HG03439 (cell line): ENCODE data around the gene SLIT3.

Source experiments
- ATAC-seq: cut with Tn5 transposase; IDR thresholded peaks from one replicate; pipeline ENCODE4 v1.9.1; 2021; ENCODE audit warnings: mild to moderate bottlenecking, moderate library complexity; ENCODE audit not compliant: unreplicated experiment

Gene SLIT3

GRCh38 chr5:168847511-168848073 lies 453.3 kb downstream of the SLIT3 start:
- ATAC-seq, result no peak

DNA sequence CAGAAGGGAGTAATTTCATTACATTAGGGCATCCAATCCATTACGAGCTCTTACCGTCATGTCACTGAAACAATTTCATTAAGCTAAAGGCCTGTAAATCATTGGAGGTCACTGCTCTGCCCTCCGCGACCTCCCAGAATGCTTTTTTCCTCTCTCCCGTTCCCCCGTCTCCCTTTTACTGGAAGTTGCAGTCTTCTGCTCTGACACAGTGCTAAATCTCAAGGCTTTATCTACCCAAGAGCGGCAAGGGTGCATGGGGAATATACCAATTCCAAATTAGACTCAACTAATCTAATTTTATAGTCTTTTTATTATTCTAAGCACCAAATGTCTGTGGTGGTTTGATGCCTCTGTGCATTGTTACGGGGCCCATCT lies 456.0 kb downstream of the SLIT3 start:
- no peak for ATAC-seq

- no peak for ATAC-seq
Measured at GRCh38 chr5:168844016-168844921, 456.7 kb downstream of the SLIT3 start.

DNA sequence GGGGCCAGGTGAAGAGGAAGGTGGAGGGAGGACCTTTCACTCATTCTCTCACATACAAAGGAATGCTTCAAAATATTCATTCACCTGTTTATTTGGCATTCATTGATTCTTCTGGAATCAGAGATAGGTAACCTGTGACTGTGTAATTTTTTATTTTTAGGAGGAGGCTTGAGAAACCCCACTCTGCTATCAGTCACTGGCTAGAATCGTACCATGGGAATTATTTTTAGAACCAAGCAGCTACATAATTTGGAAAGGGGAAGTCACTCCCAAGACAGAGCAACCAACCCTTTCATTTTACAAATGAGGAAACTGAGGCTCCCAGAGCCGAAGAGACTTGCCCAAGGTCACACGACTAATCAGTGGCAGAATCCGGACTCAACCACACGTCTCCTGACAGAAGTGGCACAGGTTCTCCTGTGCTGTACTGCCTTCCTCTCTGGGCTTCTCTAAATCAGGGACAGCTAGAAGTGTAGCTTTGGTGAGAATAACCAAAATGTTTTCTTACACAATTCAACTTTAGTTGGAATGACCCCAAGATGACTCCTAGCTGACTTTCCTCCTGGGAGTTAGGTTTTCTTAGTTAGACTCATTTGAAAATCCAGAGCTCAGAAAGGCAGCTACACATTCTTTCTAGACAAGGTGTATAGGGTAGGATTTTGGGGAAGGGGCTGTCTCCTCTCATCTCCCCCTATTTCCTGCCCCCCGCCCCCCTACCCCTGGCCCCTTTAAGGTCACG lies 457.5 kb downstream of the SLIT3 start:
- ATAC-seq, result no peak

- no peak for ATAC-seq
Measured at GRCh38 chr5:168842571-168843205, 458.3 kb downstream of the SLIT3 start.

DNA sequence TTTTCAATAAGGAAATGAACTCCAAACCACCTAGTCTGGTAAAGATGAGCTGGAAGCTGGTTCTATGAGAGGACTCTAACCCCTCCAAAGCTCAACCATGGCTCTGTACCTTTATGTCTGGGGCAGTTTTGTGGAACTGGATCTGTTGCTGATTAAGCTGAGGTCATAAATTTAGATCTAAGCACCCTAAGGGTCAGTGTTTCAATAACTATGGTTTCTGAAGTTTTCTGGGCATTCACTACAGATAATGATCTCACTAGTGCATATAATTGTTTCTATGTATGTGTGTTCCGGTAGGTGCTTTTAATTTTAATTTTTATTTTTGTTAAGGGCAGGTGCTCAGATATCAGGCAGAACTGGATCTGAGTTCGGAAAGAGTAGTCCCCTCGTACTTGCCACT lies 463.1 kb downstream of the SLIT3 start:
- no peak for ATAC-seq

DNA sequence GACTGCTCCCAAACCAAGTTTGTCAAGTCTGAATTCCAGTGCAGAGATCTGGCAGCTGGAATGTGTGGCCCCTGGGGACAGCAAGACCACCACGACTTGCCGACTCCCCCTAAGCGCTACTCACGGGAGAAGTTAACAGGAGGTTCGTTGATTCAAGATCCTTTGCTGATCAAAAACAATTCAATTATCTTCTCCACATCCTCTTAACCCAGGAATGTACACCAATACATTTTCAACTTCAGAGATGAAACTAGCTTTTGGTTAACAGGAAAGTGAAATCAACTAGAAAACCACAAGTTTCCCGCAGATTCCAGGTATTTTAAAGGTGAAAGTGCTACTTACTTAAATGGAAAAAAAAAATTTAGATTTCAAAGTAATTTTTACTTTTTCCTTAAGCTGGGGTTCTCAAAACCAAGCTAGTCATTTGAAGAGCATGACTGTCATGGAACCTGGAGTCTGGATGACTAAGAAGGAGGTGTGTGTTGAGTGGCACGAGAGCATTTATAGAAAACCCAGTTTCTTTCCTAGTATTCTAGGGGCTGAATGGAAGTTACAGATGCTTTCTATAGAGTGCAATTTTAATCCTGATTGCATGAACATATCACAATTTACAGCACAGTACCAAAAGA lies 464.2 kb downstream of the SLIT3 start:
- no peak for ATAC-seq

- no peak for ATAC-seq
Measured at GRCh38 chr5:168833936-168834335, 467.0 kb downstream of the SLIT3 start.

DNA sequence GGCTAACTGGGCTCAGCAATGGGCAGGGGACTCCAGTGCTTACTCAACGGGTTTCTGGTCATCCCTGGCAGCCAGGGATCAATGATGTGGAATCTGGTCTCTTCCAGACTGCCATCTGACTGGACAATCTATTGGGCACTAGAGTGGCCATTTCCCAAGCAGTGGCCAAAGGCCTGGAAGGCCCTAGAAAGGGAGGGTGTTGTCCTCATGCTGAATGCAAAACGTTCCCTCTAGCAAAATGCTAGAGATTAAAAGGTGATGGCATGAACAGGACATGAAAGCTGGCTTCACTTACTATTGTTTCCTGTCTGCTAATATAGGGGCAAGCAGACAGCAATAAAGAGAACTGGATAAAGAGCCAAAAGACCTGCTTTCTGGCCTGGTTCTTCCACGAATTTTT lies 467.6 kb downstream of the SLIT3 start:
- ATAC-seq, result no peak

DNA sequence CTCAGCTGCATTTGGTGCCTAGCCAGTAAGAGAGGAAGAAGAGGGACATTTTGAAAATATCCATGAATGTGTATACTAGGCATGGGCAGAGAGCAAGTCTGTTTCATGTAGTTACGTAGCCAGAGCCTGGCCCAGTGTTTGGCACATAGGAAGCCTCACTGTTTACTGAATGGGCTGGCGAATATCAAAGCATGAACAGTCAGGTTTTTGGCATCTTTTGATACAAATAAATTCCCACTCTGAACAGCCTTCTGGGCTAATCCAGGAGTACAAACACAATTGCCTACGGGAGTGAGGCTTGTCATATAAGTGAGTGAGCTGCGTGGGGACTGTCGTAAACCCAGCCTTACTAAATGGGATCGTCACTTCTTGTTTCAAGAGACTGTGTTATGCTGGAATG lies 468.6 kb downstream of the SLIT3 start:
- ATAC-seq, result no peak

DNA sequence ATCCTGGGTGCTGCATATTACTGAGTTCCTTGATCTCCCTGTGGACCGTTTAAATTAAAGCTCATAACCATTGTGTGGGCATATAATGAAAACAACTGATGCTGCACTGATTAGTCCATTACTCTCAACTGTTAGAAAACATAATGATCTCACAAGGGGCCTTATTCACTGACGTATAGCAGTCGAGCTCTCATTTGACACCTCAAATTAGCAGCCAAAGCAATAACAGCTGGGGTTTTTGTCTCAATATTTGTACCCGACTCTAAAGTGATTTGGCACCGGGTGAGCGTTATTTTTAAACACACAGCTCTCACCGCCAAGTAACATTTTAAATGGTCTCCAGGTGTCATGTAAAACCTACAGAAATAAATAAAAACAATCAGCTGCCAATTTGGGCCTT lies 469.6 kb downstream of the SLIT3 start:
- no peak for ATAC-seq

GRCh38 chr5:168830833-168831232 lies 470.1 kb downstream of the SLIT3 start:
- ATAC-seq, result no peak

DNA sequence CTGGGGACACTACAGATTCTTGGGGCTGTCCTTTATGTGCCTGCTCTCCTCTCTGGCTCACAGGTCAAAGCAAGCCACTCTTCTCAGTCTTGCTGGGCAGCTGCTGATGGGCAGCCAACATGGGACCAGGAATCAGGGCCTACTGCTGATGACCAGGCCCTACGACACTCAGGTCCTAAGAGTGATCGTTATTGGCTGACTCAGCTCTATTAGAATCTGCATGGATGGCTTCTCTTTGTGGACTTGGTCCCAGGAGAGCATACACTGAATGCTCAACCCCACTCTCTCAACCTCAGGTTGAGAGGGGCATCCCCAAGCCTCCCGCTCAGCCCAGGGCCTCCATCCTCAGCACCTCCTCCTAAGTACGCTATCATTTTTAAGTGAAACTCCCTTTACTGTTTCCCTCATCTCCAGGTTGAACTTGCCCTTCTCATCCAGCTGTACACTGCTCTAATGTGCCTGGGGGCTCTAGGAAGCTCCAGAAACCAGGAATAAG lies 471.0 kb downstream of the SLIT3 start:
- no peak for ATAC-seq

DNA sequence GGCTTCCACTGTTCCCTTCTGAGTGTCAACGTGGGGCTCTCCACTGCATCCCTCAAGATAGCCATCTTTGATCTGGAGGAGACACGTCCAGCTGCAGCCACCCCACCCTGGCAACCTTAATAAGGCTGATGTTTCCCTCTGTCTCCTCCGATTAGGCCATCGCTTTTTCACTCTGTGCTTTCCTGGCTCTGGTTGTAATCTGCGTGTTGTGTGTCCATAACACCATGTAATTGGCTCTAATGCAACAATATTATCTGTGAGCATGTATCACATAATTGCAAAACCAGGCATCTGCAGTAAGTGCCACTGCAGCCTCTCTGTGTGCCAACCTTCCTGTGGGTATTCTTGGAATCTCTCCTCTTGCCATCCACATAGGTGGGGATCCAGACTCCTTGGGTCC lies 471.9 kb downstream of the SLIT3 start:
- ATAC-seq, result no peak

- no peak for ATAC-seq
Measured at GRCh38 chr5:168827636-168828035, 473.3 kb downstream of the SLIT3 start.

DNA sequence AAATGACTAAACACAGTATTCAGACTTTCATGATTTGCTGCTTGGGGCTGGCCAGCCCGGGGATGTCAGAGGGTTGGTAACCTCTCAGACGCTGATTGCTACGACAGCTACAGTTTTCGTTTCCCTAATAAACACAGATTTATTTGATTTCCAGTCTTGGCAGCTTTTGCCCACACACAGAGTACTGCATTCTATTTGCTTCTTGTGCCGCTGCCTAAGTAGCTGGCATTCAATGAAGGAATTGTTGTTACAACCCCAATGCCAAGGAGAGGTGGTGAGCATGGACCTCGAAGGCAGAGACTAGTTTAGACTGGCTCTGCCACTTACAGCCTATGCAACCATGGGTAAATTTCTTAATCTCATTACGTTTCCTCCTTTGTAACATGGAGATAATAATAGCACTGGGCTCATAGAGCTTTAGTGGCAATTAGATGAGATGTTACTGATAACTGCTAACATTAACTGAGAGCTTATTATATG lies 474.7 kb downstream of the SLIT3 start:
- no peak for ATAC-seq

DNA sequence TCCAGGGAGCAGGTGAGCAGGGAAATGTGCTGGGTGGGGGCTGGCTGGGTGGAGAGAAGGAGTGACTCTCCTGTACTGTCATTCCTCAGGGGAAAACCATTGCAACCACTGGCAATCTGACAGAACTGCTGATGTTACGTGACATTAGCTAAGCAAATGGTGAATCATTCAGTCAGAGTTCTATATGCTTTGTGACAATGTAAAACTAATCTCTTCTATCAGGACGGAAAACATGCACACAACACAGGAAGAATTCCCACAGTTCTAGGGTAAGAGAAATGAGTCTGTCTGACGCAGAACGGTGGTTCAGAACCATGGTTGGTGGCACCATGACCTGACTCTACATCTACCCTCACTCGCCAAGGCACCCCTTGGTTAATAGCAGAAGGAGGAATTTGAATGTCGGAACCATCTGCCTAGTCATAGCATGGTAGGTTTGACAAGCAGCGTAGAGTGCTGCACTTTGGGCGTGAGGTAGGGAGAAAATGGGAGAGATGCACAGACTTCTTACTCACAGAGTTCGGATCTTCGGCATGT lies 478.1 kb downstream of the SLIT3 start:
- no peak for ATAC-seq

- ATAC-seq, result no peak
Measured at GRCh38 chr5:168822248-168822744, 478.6 kb downstream of the SLIT3 start.

- no peak for ATAC-seq
Measured at GRCh38 chr5:168820874-168821273, 480.1 kb downstream of the SLIT3 start.

DNA sequence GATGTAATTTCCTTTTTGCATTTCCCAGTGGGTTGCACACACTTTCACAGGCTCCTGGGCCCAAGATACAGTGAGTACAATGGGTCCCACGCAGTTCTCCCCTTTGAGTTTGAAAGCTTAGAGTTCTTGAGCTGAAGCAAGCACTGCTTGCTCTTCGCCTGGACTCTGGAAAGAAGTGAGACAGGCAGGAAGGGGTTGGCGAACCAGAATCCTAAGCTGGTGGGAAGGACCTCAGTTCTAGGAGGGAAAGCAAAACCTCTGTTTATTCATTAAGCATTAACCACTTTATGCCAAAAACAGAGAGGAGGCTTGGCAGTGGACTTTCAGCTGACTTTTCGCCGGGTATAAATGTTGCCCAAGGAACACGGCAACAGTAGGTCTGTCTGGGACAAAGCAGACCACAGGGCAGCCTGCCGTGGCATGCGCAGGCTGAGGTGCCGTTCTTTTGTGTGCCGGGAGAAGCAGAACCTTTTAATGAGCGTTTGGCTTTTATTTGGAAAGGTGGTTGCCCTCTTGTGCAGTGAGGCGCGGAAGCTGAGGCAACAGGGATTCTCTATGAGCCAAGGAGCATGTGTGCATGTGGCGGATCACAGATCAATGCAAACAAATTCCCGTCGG lies 481.8 kb downstream of the SLIT3 start:
- ATAC-seq, result no peak
